ENCODE data around the gene PREPL. TPM values are rescaled to one million over a fixed set of nuclear protein-coding genes. Genes with fewer than 3 reads are reported as not detected.

PREPL gene
- total RNA-seq, 1 experiment from 2014 or later, result 46.4 TPM

- no peak for DNase-seq
- TF ChIP-seq CTCF (IDR thresholded peaks at IDR 0.05; ENCODE audit: insufficient read depth in 1 of 2, low read depth in 1 of 2, low read length in 1 of 2, severe bottlenecking in 1 of 2, unreplicated experiment in 1 of 2), result no peak
These were observed 85.4 kb downstream of the PREPL start for GRCh38 chr2:44275927-44276303.

GRCh38 chr2:44273596-44273995 lies 87.7 kb downstream of the PREPL start:
- H3K27ac Mint-ChIP-seq (ENCODE audit: unreplicated experiment), result no peak overlapping the region
- H3K9me3 Mint-ChIP-seq (ENCODE audit: unreplicated experiment), result peaks cover 6% of the 10 kb centered on the region
- CTCF ChIA-PET, result interaction anchor here (0.7 to 1.6 kb wide), 3 partner anchors 18 to 229 kb away, joined by 3 to 6 read pairs (median 3); no protein-coding TSS in a partner anchor
- no peak for DNase-seq
- no peaks in the 10 kb centered on the region for H3K27me3 Mint-ChIP-seq (ENCODE audit: insufficient read depth, unreplicated experiment)
- Histone ChIP-seq H3K36me3 (ENCODE audit: control insufficient read depth, insufficient read depth, low read length) (no peaks in the 10 kb centered on the region), H3K4me3 (ENCODE audit: low read depth, low read length) (no peak overlapping the region), H3K4me1 (peaks cover 36% of the 10 kb centered on the region), H3K9me3 (no peaks in the 10 kb centered on the region), H3K27me3 (replicated peaks; ENCODE audit: control insufficient read depth, insufficient read depth, low read length) (no peaks in the 10 kb centered on the region)
- intact Hi-C loops (cut with micrococcal nuclease; ENCODE audit: unreplicated experiment), result no loop called here
- POLR2A ChIA-PET, result interaction anchor here (1.4 kb wide), 1 partner anchor 105 kb away, joined by 4 read pairs; the partner anchor contains the start of gene PPM1B
- H3K4me3 Mint-ChIP-seq (ENCODE audit: unreplicated experiment), result no peak overlapping the region
- peaks cover 16% of the 10 kb centered on the region for H3K4me1 Mint-ChIP-seq (ENCODE audit: low read depth, unreplicated experiment)
- no TSS peak for BruUV-seq (replicated peaks)
- no peak for TF ChIP-seq CTCF (IDR thresholded peaks at IDR 0.05; ENCODE audit: insufficient read depth in 1 of 2, low read depth in 1 of 2, low read length in 1 of 2, severe bottlenecking in 1 of 2, unreplicated experiment in 1 of 2)
- H3K36me3 Mint-ChIP-seq (ENCODE audit: insufficient read depth, unreplicated experiment), result peaks cover 7% of the 10 kb centered on the region

More at GRCh38 chr2:44275927-44276303, 85.4 kb downstream of the PREPL start:
- BruUV-seq (replicated peaks), result no TSS peak
- Mint-ChIP-seq H3K27ac (ENCODE audit: unreplicated experiment) (no peak overlapping the region), H3K27me3 (ENCODE audit: insufficient read depth, unreplicated experiment) (no peaks in the 10 kb centered on the region), H3K9me3 (ENCODE audit: unreplicated experiment) (no peaks in the 10 kb centered on the region), H3K4me3 (ENCODE audit: unreplicated experiment) (no peak overlapping the region), H3K4me1 (ENCODE audit: low read depth, unreplicated experiment) (peaks cover 23% of the 10 kb centered on the region), H3K36me3 (ENCODE audit: insufficient read depth, unreplicated experiment) (peaks cover 7% of the 10 kb centered on the region)
- intact Hi-C loops (cut with micrococcal nuclease; ENCODE audit: unreplicated experiment), result no loop called here
- Histone ChIP-seq H3K27me3 (replicated peaks; ENCODE audit: control insufficient read depth, insufficient read depth, low read length) (no peaks in the 10 kb centered on the region), H3K9me3 (no peaks in the 10 kb centered on the region), H3K4me3 (ENCODE audit: low read depth, low read length) (no peak overlapping the region), H3K36me3 (ENCODE audit: control insufficient read depth, insufficient read depth, low read length) (no peaks in the 10 kb centered on the region), H3K4me1 (peaks cover 36% of the 10 kb centered on the region)
- POLR2A ChIA-PET, result interaction anchor here (1.0 kb wide), 1 partner anchor 10 kb away, joined by 3 read pairs; no protein-coding TSS in a partner anchor
- CTCF ChIA-PET, result interaction anchor here (0.5 to 2.6 kb wide), 2 partner anchors 15 to 189 kb away, joined by 4 to 9 read pairs; no protein-coding TSS in a partner anchor

- BruUV-seq (replicated peaks), result no TSS peak
- Mint-ChIP-seq H3K36me3 (ENCODE audit: insufficient read depth, unreplicated experiment) (peaks cover 7% of the 10 kb centered on the region), H3K27me3 (ENCODE audit: insufficient read depth, unreplicated experiment) (no peaks in the 10 kb centered on the region), H3K4me1 (ENCODE audit: low read depth, unreplicated experiment) (peaks cover 16% of the 10 kb centered on the region), H3K4me3 (ENCODE audit: unreplicated experiment) (no peak overlapping the region), H3K9me3 (ENCODE audit: unreplicated experiment) (peaks cover 6% of the 10 kb centered on the region), H3K27ac (ENCODE audit: unreplicated experiment) (no peak overlapping the region)
- ChIA-PET POLR2A (interaction anchor here (1.4 kb wide), 1 partner anchor 105 kb away, joined by 4 read pairs; the partner anchor contains the start of gene PPM1B), CTCF (interaction anchor here (0.7 to 1.6 kb wide), 2 partner anchors 18 to 229 kb away, joined by 3 to 6 read pairs; no protein-coding TSS in a partner anchor)
- intact Hi-C loops (cut with micrococcal nuclease; ENCODE audit: unreplicated experiment), result no loop called here
- no peak for TF ChIP-seq CTCF (IDR thresholded peaks at IDR 0.05; ENCODE audit: insufficient read depth in 1 of 2, low read depth in 1 of 2, low read length in 1 of 2, severe bottlenecking in 1 of 2, unreplicated experiment in 1 of 2)
- Histone ChIP-seq H3K4me3 (ENCODE audit: low read depth, low read length) (no peak overlapping the region), H3K4me1 (peaks cover 38% of the 10 kb centered on the region), H3K27me3 (replicated peaks; ENCODE audit: control insufficient read depth, insufficient read depth, low read length) (no peaks in the 10 kb centered on the region), H3K36me3 (ENCODE audit: control insufficient read depth, insufficient read depth, low read length) (no peaks in the 10 kb centered on the region), H3K9me3 (no peaks in the 10 kb centered on the region)
- DNase-seq, result no peak
These were observed 88.2 kb downstream of the PREPL start for GRCh38 chr2:44273076-44273475.
